ENCODE measurements around the gene SUMO3.

GRCh38 chr21:44813727-44814126 lies 4.1 kb downstream of the SUMO3 start:
- TF ChIP-seq CTCF (IDR thresholded peaks at IDR 0.05; ENCODE audit: insufficient read depth, low read length, poor library complexity, severe bottlenecking) (no peak), EZH2phosphoT487 (conservative IDR thresholded peaks at IDR 0.05; ENCODE audit: low read length) (no peak)
